Measurements from ENCODE around the gene AGMAT.

DNA sequence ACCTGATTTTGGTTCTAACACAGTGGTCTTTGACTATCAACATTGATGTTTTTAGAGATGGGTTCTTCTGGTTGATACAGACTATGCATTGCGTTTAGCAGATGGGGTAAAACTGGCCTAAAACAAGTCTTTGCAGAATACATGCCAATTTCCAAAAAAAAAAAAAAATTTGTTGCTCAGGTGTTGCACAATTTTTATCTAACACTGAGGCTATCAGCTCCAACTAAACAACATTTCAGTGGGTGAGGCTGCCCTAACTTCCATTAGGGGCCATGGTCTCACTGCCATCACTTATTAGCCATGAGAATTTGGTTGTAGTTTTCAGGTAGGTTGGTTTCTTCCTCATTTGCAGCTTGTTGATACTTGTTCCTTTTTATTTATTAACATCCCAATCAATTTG, 14.0 kb downstream of the AGMAT start:
- TF ChIP-seq, protein P1, sequence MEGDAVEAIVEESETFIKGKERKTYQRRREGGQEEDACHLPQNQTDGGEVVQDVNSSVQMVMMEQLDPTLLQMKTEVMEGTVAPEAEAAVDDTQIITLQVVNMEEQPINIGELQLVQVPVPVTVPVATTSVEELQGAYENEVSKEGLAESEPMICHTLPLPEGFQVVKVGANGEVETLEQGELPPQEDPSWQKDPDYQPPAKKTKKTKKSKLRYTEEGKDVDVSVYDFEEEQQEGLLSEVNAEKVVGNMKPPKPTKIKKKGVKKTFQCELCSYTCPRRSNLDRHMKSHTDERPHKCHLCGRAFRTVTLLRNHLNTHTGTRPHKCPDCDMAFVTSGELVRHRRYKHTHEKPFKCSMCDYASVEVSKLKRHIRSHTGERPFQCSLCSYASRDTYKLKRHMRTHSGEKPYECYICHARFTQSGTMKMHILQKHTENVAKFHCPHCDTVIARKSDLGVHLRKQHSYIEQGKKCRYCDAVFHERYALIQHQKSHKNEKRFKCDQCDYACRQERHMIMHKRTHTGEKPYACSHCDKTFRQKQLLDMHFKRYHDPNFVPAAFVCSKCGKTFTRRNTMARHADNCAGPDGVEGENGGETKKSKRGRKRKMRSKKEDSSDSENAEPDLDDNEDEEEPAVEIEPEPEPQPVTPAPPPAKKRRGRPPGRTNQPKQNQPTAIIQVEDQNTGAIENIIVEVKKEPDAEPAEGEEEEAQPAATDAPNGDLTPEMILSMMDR (IDR thresholded peaks at IDR 0.05): no peak
- TF ChIP-seq POLR2A (IDR thresholded peaks at IDR 0.05): no peak
